Skeletal muscle cell (primary cell): Measurements from ENCODE around the gene OR13A1.
"Not testable (repeated sequence)": the region's sequence is repeated elsewhere in the genome, so short reads cannot be mapped to it uniquely, and the experiment has no call there.

Source experiments
- DNase-seq: peaks from one replicate; pipeline ENCODE4 v3.0.0-alpha.2; 2010; ENCODE audit warnings: low read depth
- H3K4me3 ChIP-seq: 2 replicates; pipeline ENCODE4 v1.5.1; 2011; ENCODE audit warnings: low read depth, mild to moderate bottlenecking, control low read depth, low read length, moderate library complexity

The OR13A1 gene

DNA sequence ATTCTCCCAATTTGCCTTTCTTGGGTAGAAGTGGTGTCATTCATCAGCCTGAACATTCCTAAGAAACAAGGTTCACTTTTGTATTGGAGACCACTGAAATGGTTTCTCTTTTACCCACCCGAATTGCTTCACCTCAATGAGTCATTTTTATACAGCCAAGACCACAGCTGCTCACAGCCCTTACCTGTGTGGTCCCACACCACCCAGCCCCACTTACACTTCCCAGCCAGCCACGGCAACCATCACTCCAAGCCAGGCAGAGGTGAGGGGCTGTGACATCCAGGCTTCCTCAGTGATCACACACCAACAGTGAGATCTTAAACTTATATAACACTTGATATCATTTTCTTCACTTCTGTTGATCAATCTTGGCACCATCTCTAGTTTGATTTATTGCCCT, 20.7 kb downstream of the OR13A1 start:
- DNase-seq: no peak
- H3K4me3 ChIP-seq: no peak overlapping the region

DNA sequence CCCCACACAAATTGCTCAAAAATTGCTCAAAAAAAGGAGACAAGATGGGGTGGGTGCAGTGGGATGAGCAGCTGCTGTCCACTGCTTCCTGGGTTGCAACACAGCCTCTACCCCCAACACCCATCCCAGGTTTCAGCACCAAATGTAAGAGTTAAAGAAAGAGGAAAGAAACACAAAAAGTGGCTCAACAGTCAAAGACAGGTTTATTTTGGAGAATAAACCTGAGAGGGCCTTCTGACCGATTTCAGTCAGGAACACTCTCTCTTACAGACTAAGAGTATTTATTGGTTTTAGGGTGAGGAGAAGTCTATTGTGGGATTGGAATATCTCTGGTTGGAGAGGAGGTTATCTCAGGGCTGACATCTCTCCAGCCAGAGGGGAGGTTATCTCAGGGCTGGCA, 28.4 kb downstream of the OR13A1 start:
- no peak overlapping the region for H3K4me3 ChIP-seq
- DNase-seq: no peak

DNA sequence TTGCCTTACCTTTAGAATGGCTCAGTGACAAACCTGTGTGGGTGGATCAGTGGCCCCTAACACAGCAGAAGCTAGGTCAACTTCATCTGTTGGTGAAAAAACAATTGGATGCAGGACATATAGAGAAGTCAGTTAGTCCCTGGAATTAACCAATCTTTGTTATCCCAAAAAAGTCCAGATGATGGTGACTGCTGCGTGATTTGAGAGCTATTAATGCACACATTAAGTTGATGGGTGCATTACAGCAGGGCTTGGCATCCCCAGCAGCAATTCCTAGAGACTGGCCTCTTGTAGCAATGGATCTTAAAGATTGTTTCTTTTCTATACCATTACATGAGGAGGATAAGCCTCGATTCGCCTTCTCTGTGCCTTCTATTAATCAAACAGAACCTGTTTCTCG, 33.3 kb downstream of the OR13A1 start:
- DNase-seq: no peak

DNA sequence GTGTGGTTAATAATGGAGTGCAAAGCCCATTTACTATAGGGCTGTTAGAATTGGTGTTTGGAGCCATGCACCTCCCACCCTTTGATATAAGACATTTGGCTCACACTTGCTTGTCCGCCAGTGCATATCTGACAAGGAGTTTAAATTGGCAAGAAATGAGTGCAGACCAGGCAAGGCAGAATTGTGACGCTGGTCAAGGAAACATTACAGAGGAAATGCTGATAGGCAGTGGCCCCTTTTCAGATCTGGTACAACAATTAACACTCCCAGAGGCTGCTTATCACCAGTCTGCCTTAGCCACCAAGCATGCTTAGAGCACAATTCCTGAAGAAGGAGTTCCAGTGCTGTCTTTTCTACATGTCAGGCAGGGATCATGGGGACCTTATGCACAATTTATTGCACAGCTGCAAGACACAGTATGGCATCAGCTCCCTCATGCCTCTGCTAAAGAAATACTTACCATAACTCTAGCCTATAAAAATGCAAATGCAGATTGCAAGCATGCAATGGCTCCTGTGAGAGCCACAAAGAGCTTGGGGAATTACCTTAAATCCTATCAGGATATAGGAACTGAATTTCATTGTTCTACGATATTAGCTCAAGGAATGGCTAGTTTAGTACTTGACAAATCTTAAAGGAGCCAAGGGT, 35.2 kb downstream of the OR13A1 start:
- DNase-seq: no peak
- H3K4me3 ChIP-seq: no peak overlapping the region

More for the DNA sequence above, 33.3 kb downstream of the OR13A1 start:
- no peak overlapping the region for H3K4me3 ChIP-seq

DNA sequence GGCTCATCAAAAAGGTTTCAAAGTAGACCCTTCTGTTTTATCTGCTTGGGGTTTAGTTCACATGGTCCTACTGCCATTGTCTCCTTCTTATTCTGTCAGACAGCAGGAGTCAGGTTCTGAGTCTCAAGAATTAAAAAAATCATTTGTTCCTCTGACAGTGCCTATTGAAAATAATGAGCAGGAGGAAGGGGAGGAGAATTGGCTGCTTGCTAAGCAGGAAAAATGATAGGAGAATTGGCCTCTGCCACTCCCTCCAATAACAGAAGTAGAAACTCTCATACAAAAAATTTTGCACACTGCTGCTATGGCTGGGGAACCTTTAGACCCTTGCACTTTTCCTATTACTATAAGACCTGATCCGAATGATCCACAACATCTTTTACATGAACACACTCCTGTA, 35.7 kb downstream of the OR13A1 start:
- H3K4me3 ChIP-seq: no peak overlapping the region
- DNase-seq: no peak

DNA sequence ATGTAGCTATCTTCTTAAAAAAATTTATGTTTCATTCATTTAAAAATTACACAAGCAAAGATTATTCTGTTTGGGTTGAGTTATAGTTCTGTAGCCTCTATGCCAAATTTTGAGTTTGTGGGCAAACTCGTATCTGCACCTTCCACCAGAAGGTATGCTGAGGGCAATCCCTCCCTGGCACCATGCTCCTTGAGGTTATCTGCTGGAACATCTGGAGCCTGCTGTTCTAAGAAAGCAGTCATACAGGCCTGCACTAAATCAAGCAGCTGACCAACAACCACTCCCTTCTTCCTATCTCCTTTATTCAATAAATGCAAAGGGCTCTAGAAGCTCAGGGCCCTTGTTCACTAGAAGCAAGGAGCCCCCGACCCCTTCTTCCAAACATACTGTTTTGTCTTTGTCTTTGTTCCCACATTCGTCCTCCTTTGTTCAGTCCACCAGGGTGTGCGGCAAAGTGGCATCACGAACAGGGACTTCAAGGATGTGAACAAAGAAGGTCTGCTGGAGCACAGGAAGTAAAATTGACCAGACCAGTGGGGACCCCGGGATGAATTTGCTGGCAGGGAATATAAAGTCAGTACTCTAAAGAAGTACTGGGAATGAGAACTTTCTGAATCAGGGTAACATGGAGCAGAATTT, 36.4 kb downstream of the OR13A1 start:
- H3K4me3 ChIP-seq: no peak overlapping the region
- DNase-seq: no peak

DNA sequence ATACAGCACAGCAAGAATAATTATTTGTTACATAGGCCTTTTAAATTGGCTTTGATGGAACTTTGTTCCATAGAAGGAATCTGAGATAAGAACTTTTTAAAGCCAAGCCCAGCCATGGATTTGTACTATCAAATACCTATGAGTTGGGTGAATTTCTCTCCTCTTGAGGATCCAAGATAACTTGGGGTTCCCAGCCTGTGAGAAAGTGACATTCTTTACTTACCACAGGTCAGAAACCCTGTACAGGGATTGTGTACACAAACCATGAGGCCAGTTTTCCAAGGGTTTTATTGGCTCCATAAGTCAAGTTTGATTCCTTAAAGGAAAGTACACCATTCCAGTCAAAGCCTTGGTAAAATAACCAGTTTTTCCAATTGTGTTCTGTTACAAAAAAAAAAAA, 39.3 kb downstream of the OR13A1 start:
- not testable (repeated sequence) for DNase-seq, H3K4me3 ChIP-seq

DNA sequence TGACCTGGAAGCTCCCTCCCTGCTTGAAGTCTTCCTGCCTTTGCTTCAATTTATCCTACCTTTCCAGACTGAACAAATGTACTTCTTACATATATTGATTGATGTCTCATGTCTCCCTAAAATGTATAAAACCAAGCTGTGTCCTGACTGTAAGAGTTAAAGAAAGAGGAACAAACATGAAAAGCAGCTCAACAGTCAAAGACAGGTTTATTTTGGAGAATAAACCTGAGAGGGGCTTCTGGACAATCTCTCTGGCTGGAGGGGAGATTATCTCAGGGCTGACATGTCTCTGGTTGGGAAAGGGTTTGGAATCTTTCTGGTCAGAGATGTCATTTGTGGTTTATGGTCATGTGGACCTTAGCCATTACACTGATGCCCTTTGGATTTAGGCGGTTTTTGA, 41.0 kb downstream of the OR13A1 start:
- no peak for DNase-seq
- no peak overlapping the region for H3K4me3 ChIP-seq

DNA sequence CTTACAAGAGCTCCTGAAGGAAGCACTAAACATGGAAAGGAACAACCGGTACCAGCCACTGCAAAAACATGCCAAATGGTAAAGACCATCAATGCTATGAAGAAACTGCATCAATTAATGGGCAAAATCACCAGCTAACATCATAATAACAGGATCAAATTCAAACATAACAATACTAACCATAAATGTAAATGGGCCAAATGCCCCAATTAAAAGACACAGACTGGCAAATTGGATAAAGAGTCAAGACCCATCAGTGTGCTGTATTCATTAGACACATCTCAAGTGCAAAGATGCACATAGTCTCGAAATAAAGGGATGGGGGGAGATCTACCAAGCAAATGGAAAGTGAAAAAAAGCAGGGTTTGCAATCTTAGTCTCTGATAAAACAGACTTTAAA, 47.6 kb downstream of the OR13A1 start:
- not testable (repeated sequence) for H3K4me3 ChIP-seq, DNase-seq

DNA sequence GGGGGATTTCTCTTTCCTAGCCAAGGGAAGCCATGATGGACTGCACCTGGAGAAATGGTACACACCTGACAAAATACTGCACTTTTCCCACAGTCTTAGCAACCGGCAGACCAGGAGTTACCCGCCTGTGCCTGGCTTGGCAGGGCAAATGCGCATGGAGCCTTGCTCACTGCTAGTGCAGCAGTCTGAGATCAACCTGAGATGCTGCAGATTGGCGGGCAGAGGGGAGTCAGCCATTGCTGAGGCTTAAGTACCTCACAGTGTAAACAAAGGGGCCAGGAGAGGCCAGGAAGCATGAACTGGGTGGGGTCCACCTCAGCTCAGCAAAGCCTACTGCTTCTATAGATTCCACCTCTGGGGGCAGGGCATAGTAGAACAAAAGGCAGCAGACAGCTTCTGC, 49.4 kb downstream of the OR13A1 start:
- H3K4me3 ChIP-seq: no peak overlapping the region
- no peak for DNase-seq

DNA sequence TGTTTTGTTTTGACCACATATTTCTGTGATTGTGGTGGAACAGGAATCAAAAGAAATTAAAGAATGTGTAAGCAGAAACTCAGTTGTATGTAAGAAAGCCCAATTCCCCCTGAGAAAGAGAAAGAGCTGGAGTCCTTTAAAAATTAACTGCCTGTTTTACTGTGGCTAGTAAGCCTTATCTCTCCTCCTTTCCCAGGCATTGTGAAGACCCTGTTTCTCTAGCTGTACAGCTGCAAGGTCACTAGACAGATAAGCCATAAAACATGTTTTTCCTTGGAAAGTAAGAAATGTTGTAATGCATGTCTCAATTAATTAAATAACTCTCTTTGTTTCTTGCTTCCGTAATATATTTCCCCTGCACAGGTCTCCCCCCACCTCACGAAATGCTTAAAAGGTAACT, 53.5 kb downstream of the OR13A1 start:
- no peak overlapping the region for H3K4me3 ChIP-seq
- DNase-seq: no peak

DNA sequence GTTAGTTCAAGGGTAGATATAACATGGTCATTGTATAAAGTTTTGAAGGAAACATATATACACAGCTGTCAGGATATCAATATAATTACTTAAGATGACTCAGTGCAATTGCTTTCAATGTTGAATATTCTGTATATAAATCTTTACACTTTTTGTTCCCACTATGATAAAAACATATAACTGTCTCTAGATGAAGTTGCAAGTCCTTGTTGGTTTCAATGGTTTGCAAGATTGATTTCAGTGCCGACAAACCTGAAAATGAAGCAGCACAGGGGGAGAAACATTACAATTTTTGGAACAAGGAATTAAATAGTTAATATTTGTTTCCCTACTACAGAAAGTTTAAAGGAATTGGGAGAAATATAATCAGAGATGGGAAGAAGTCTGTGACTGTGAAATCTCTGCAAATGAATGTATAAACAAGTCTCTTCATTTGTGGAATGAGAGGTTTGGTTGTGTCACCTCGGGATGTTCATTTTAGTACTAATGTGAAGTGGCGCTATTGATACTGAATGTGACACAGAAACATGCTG, 54.1 kb downstream of the OR13A1 start:
- DNase-seq: no peak
- H3K4me3 ChIP-seq: no peak overlapping the region

DNA sequence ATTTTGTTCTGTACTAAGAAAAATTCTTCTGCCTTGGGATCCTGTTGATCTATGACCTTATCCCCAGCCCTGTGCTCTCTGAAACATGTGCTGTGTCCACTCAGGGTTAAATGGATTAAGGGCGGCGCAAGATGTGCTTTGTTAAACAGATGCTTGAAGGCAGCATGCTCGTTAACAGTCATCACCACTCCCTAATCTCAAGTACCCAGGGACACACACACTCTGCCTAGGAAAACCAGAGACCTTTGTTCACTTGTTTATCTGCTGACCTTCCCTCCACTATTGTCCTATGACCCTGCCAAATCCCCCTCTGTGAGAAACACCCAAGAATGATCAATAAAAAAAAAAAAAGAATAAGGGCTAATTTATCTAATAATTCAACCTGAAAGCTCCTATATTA, 54.8 kb downstream of the OR13A1 start:
- not testable (repeated sequence) for DNase-seq, H3K4me3 ChIP-seq

DNA sequence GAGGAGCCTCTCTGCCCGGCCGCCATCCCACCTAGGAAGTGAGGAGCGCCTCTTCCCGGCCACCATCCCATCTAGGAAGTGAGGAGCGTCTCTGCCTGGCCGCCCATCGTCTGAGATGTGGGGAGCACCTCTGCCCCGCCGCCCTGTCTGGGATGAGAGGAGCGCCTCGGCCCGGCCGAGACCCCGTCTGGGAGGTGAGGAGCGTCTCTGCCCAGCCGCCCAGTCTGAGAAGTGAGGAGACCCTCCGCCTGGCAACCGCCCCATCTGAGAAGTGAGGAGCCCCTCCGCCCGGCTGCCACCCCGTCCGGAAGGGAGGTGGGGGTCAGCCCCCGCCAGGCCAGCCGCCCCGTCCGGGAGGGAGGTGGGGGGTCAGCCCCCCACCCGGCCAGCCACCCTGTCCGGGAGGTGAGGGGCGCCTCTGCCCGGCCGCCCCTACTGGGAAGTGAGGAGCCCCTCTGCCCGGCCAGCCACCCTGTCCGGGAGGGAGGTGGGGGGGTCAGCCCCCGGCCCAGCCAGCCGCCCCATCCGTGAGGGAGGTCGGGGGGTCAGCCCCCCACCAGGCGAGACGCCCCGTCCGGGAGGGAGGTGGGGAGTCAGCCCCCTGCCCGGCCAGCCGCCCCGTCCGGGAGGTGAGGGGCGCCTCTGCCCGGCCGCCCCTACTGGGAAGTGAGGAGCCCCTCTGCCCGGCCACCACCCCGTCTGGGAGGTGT, 55.5 kb downstream of the OR13A1 start:
- not testable (repeated sequence) for H3K4me3 ChIP-seq, DNase-seq

DNA sequence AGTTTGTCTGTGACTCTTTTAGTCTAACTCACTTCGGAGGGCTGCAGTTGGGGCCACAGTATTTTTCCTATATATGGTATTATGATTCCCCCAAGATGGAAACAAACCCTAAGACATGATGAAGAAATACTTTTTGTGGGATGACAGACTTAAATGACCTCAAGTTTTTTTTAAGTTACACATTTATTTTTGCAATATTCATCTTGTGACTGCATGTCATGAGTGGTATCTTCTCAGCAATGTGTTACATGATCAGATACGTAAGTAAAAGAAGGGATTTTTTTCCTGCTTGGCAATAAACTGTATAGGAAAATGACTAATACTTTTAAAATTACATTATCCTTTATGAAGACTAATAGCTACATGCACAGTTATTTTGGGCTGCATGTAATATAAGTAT, 57.8 kb downstream of the OR13A1 start:
- no peak for DNase-seq
- H3K4me3 ChIP-seq: no peak overlapping the region

DNA sequence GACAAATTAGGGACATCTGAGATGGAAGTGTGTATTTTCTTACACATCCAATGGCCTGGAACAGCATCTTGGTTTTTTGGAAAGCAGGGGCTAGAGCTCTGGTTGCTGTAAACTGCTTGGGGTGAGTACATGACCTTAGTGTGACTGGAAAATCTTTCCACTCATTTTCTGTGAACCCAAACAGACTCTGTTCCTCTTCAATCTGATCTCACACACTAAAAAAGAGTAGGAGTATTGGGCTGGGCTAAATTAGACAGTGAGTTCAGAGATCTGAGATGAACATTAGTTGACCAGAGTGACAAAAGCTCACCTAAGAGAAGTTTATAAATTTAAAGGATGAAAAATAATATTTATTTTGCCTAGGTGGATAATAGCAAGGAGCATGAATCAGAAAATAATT, 59.2 kb downstream of the OR13A1 start:
- H3K4me3 ChIP-seq: no peak overlapping the region
- DNase-seq: no peak

DNA sequence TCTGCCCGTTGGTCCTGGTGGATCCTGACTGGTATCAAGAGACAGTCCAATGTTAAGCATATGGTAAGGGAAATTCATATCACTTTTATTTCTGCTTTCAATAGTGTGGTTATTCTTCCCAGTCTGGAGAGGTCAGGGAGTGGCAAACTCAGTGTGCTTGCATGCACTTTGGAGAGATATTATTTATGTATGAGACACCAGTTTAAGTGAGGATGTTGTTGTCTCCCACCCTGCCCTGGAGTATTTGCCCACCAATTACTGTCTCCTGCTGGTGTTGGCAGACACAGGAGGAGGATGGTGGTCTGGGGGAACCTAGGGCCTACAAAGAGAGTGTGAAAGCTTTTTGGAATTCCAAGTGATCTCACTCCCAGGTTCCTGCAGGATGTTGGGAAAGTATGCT, 59.7 kb downstream of the OR13A1 start:
- no peak overlapping the region for H3K4me3 ChIP-seq
- DNase-seq: no peak

DNA sequence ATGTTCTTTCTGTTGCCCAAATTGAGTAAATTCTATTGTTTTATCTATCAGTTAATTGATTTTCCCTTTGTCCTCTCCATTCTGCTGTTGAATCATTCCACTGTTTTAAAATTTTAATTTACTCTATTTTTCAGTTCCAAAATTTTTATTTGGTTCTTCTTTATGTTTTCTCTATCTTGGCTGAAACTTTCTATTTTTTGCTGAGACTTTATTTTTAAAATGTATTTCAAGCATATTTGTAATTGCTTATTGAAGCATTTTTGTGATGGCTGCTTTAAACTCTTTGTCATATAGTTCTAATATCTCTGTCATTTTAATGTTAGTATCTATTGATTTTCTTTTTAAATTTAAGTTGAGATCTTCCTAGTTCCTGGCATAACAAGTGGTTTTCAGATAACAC, 60.5 kb downstream of the OR13A1 start:
- DNase-seq: no peak
- H3K4me3 ChIP-seq: no peak overlapping the region

DNA sequence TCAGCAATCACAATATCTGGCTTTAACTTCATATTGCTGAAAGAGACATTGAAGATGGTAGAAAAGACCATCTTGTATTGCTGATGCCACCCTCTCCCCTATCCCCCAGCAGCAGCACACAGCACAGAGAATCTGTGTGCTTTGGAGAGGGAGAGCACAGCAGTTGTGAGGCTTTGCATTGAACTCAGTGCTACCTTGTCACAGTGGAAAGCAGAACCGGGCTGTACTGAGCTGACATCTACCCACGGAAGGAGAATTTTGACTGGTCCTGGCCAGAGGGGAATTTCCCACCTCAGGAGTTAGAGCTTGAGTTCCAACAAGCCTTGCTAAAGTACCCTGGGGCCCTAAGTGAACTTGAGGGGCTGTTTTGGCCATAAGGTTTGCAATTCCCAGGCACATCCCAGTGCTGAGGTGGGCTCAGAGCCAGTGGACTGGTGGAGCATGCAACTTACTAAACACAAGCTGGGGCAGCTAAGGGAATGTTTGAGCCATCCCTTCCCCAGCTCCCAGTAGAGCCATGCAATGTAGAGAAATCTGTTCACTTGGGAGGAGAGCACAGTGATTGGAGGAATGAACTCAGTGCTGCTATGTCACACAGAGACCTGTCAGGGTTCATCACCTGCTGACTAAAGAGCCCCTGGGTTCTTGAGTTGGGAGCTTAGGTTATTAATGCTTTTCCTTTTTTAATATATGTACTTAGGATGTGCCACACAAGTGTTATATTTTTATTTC, 62.1 kb downstream of the OR13A1 start:
- H3K4me3 ChIP-seq: no peak overlapping the region
- DNase-seq: no peak
